Mesothelial cell of epicardium (in vitro differentiated cells): ENCODE measurements around the gene DERA. TPM values are rescaled to one million over a fixed set of nuclear protein-coding genes. Genes with fewer than 3 reads are reported as not detected.
"Not testable (repeated sequence)": the region's sequence is repeated elsewhere in the genome, so short reads cannot be mapped to it uniquely, and the experiment has no call there.

Experiments
- DNase-seq, 2 experiments: peaks; one replicate each; pipeline ENCODE4 v3.0.0; 2021; ENCODE audit warnings: low spot score in 2 of 2; ENCODE audit not compliant: unreplicated experiment in 2 of 2
- H3K27ac Mint-ChIP-seq: 2 replicates; pipeline ENCODE4 v1.8.0; 2021; ENCODE audit warnings: mixed read lengths
- H3K27me3 Mint-ChIP-seq: 2 replicates; pipeline ENCODE4 v1.8.0; 2021; ENCODE audit warnings: low read depth, mixed read lengths
- H3K36me3 Mint-ChIP-seq: 2 replicates; pipeline ENCODE4 v1.8.0; 2021; ENCODE audit warnings: mixed read lengths
- H3K4me1 Mint-ChIP-seq: 2 replicates; pipeline ENCODE4 v1.8.0; 2021; ENCODE audit warnings: mixed read lengths
- H3K4me3 Mint-ChIP-seq: 2 replicates; pipeline ENCODE4 v1.8.0; 2021; ENCODE audit warnings: mild to moderate bottlenecking, moderate library complexity, mixed read lengths
- H3K9me3 Mint-ChIP-seq: 2 replicates; pipeline ENCODE4 v1.8.0; 2021; ENCODE audit warnings: mixed read lengths
- CTCF ChIP-seq: fragments of 200-600 bp; sonication (generic); IDR thresholded peaks from one replicate; pipeline ENCODE4 v1.5.0; 2021; ENCODE audit warnings: antibody characterized with exemption; ENCODE audit not compliant: unreplicated experiment
- total RNA-seq: library from RNA; stranded (reverse); gene quantifications from 3 replicates; pipeline ENCODE4 v1.2.1, GENCODE V29; 2021

The DERA gene
- total RNA-seq, 1 donor from 2014 or later: 18.4 TPM

GRCh38 chr12:16048511-16048910 lies 137.4 kb downstream of the DERA start:
- Mint-ChIP-seq H3K4me1 (no peaks in the 10 kb centered on the region), H3K27me3 (no peaks in the 10 kb centered on the region), H3K36me3 (peaks cover 6% of the 10 kb centered on the region), H3K9me3 (peaks cover 40% of the 10 kb centered on the region), H3K4me3 (no peak overlapping the region), H3K27ac (no peak overlapping the region)
- TF ChIP-seq CTCF: no peak
- DNase-seq: no peak

GRCh38 chr12:16056910-16057309 lies 145.8 kb downstream of the DERA start:
- Mint-ChIP-seq H3K9me3 (peaks cover 27% of the 10 kb centered on the region), H3K36me3 (no peaks in the 10 kb centered on the region), H3K4me3 (no peak overlapping the region), H3K27me3 (no peaks in the 10 kb centered on the region), H3K4me1 (no peaks in the 10 kb centered on the region), H3K27ac (no peak overlapping the region)
- no peak for TF ChIP-seq CTCF
- DNase-seq: no peak

GRCh38 chr12:16057351-16057751 lies 146.2 kb downstream of the DERA start:
- not testable (repeated sequence) for H3K4me3 Mint-ChIP-seq, H3K27ac Mint-ChIP-seq, H3K36me3 Mint-ChIP-seq, H3K27me3 Mint-ChIP-seq, DNase-seq, H3K4me1 Mint-ChIP-seq
- H3K9me3 Mint-ChIP-seq: peaks cover 27% of the 10 kb centered on the region

GRCh38 chr12:16062611-16063010 lies 151.5 kb downstream of the DERA start:
- TF ChIP-seq CTCF: no peak
- no peaks in the 10 kb centered on the region for H3K9me3 Mint-ChIP-seq
- H3K27ac Mint-ChIP-seq: no peak overlapping the region
- H3K4me3 Mint-ChIP-seq: no peak overlapping the region
- H3K36me3 Mint-ChIP-seq: no peaks in the 10 kb centered on the region
- no peak for DNase-seq
- H3K27me3 Mint-ChIP-seq: no peaks in the 10 kb centered on the region
- no peaks in the 10 kb centered on the region for H3K4me1 Mint-ChIP-seq

GRCh38 chr12:16063726-16064125 lies 152.6 kb downstream of the DERA start:
- TF ChIP-seq CTCF: no peak
- Mint-ChIP-seq H3K9me3 (no peaks in the 10 kb centered on the region), H3K36me3 (no peaks in the 10 kb centered on the region), H3K27ac (no peak overlapping the region), H3K27me3 (peaks cover 5% of the 10 kb centered on the region), H3K4me1 (no peaks in the 10 kb centered on the region), H3K4me3 (no peak overlapping the region)
- no peak for DNase-seq

GRCh38 chr12:16070113-16070512 lies 159.0 kb downstream of the DERA start:
- TF ChIP-seq CTCF: no peak
- DNase-seq: no peak
- Mint-ChIP-seq H3K27me3 (peaks cover 10% of the 10 kb centered on the region), H3K4me3 (no peak overlapping the region), H3K36me3 (no peaks in the 10 kb centered on the region), H3K27ac (no peak overlapping the region), H3K4me1 (no peaks in the 10 kb centered on the region), H3K9me3 (no peaks in the 10 kb centered on the region)
